HepG2 (cell line): ENCODE data around the gene DNPEP. TPM values are rescaled to one million over a fixed set of nuclear protein-coding genes. Genes with fewer than 3 reads are reported as not detected.

Source experiments
- ATAC-seq: fragments of 200-7000 bp; cut with Tn5 transposase; 3 replicates; pipeline ENCODE4 v1.9.1; 2020; ENCODE audit warnings: mild to moderate bottlenecking, moderate library complexity
- BruUV-seq: library from RNA; stranded (reverse); fragments of 400-500 nt; replicated peaks from 2 replicates; lab custom pipeline; 2021; lab: Mats Ljungman, UMichigan
- CTCF ChIA-PET: fragments of 300-600 bp; formaldehyde crosslinking; extraction: SDS; loops from one replicate; lab custom pipeline; 2021; ENCODE audit warnings: low total read pairs, inconsistent platforms, low intra/inter-chr PET ratio; lab: Yijun Ruan, JAX
- POLR2A ChIA-PET: fragments of 350-600 bp; sonication (Branson Sonifier 250); formaldehyde crosslinking; loops from one replicate; lab custom pipeline; 2020; ENCODE audit warnings: antibody characterized with exemption, inconsistent platforms; lab: Yijun Ruan, JAX
- DNase-seq: peaks from one replicate; pipeline ENCODE4 v3.0.0-alpha.2; 2015; ENCODE audit warnings: low spot score
- FAIRE-seq: peaks from 3 replicates; lab custom pipeline; 2011; peaks lifted over from hg19 to GRCh38; lab: Jason Lieb, UNC
- H2AFZ ChIP-seq: one replicate; pipeline ENCODE4 v1.6.1; 2011; ENCODE audit warnings: low read length, inconsistent platforms
- H3K27ac ChIP-seq: fragments of 300-600 bp; 3 replicates; pipeline ENCODE4 v1.8.0; 2011; ENCODE audit warnings: mixed run types, mild to moderate bottlenecking, mixed read lengths, low read length, inconsistent platforms; ENCODE audit not compliant: insufficient read depth; ENCODE audit errors: extremely low read length
- H3K27me3 ChIP-seq, 2 experiments: fragments of 200-600 bp in 1 of 2; 2 replicates in 1 of 2; 3 replicates in 1 of 2; pipeline versions ENCODE4 v1.6.0 to v1.8.0; 2011; ENCODE audit warnings: low read length in 2 of 2, mild to moderate bottlenecking in 2 of 2, moderate library complexity in 2 of 2, inconsistent platforms in 1 of 2; ENCODE audit not compliant: insufficient read depth in 2 of 2, control insufficient read depth in 1 of 2
- H3K36me3 ChIP-seq, 2 experiments: fragments of 200-600 bp in 1 of 2; replicated peaks in 1 of 2; 2 replicates in 1 of 2; 3 replicates in 1 of 2; pipeline versions ENCODE4 v1.5.1 to v1.8.0; 2011; ENCODE audit warnings: low read length in 2 of 2, inconsistent platforms in 1 of 2; ENCODE audit not compliant: insufficient read depth in 2 of 2, control insufficient read depth in 1 of 2
- H3K4me1 ChIP-seq: 2 replicates; pipeline ENCODE4 v1.5.1; 2012; ENCODE audit warnings: low read length, inconsistent platforms; ENCODE audit not compliant: insufficient read depth
- H3K4me2 ChIP-seq: 2 replicates; pipeline ENCODE4 v1.6.0; 2011; ENCODE audit warnings: low read depth, low read length, inconsistent platforms
- H3K4me3 ChIP-seq, 3 experiments: fragments of 200-600 bp in 1 of 3; sonication (generic), shearing (Covaris generic) in 1 of 3; replicated peaks in 1 of 3; 2 replicates each; pipeline ENCODE4 v1.5.1; 2011 to 2016; ENCODE audit warnings: low read length in 3 of 3, inconsistent platforms in 2 of 3, low read depth in 2 of 3, mild to moderate bottlenecking in 2 of 3, control low read depth in 1 of 3, mixed read lengths in 1 of 3; ENCODE audit not compliant: insufficient read depth in 1 of 3
- H3K79me2 ChIP-seq: one replicate; pipeline ENCODE4 v1.6.1; 2011; ENCODE audit warnings: low read length, inconsistent platforms; ENCODE audit not compliant: insufficient read depth
- H3K9ac ChIP-seq: 2 replicates; pipeline ENCODE4 v1.6.0; 2011; ENCODE audit warnings: mild to moderate bottlenecking, low read depth, low read length, inconsistent platforms; ENCODE audit not compliant: insufficient read depth
- H3K9me3 ChIP-seq: 2 replicates; pipeline ENCODE4 v1.5.1; 2012; ENCODE audit warnings: mild to moderate bottlenecking, low read length
- H4K20me1 ChIP-seq: 2 replicates; pipeline ENCODE4 v1.6.0; 2011; ENCODE audit warnings: inconsistent platforms, mild to moderate bottlenecking, low read length, moderate library complexity; ENCODE audit not compliant: insufficient read depth
- ARNTL ChIP-seq: sonication (generic); formaldehyde crosslinking; IDR thresholded peaks from 2 replicates; pipeline ENCODE4 v1.4.0; 2020; ENCODE audit warnings: mild to moderate bottlenecking, missing genetic modification reagents
- ASH2L ChIP-seq: fragments of 300-600, 200-600 bp; sonication (generic); IDR thresholded peaks from 2 replicates; pipeline ENCODE4 v1.7.0; 2017; ENCODE audit warnings: low read depth, mild to moderate bottlenecking, moderate library complexity, mixed read lengths, low read length; ENCODE audit not compliant: insufficient read length
- ISX ChIP-seq: sonication (generic); formaldehyde crosslinking; conservative IDR thresholded peaks from 2 replicates; pipeline ENCODE4 v1.5.0; 2020; ENCODE audit warnings: missing genetic modification reagents
- JUN ChIP-seq: sonication (generic); formaldehyde crosslinking; IDR thresholded peaks from 2 replicates; pipeline ENCODE4 v1.4.0; 2020; ENCODE audit warnings: mild to moderate bottlenecking, missing genetic modification reagents
- MLXIP ChIP-seq: sonication (generic); formaldehyde crosslinking; IDR thresholded peaks from 2 replicates; pipeline ENCODE4 v1.9.0; 2021; ENCODE audit warnings: missing genetic modification reagents, borderline replicate concordance
- PATZ1 ChIP-seq: sonication (generic); formaldehyde crosslinking; IDR thresholded peaks from 2 replicates; pipeline ENCODE4 v1.4.0; 2020; ENCODE audit warnings: missing genetic modification reagents
- SMARCC2 ChIP-seq: fragments of 450-650 bp; IDR thresholded peaks from 2 replicates; pipeline ENCODE4 v1.6.1; 2017; ENCODE audit warnings: antibody characterized with exemption, mild to moderate bottlenecking
- SOX5 ChIP-seq: IDR thresholded peaks from 2 replicates; pipeline ENCODE4 v1.6.1; 2016; ENCODE audit warnings: borderline replicate concordance
- THAP9 ChIP-seq: sonication (generic); formaldehyde crosslinking; IDR thresholded peaks from 2 replicates; pipeline ENCODE4; 2020; ENCODE audit warnings: missing genetic modification reagents, mild to moderate bottlenecking, borderline replicate concordance
- ZNF138 ChIP-seq: sonication (generic); formaldehyde crosslinking; IDR thresholded peaks from 2 replicates; pipeline ENCODE4 v1.5.0; 2020; ENCODE audit warnings: mild to moderate bottlenecking, low read depth, missing genetic modification reagents
- ZNF629 ChIP-seq: sonication (generic); formaldehyde crosslinking; conservative IDR thresholded peaks from 2 replicates; pipeline ENCODE4 v1.5.0; 2020; ENCODE audit warnings: missing genetic modification reagents
- ZNF768 ChIP-seq: sonication (generic); formaldehyde crosslinking; IDR thresholded peaks from 2 replicates; pipeline ENCODE4 v1.4.0; 2020; ENCODE audit warnings: missing genetic modification reagents
- in situ Hi-C: cut with HindIII; loops from 2 replicates; pipeline ENCODE4 v1.10.0; 2017; ENCODE audit warnings: low pct_unique_long_range_greater_than_20kb; ENCODE audit not compliant: extremely low pct_ligation_motif_present
- intact Hi-C: fragments of 100-400 bp; cut with micrococcal nuclease; formaldehyde crosslinking; loops from one replicate; pipeline ENCODE4 v1.10.0; 2022; ENCODE audit not compliant: unreplicated experiment
- polyA plus RNA-seq, 8 experiments: library from polyadenylated mRNA; depleted of rRNA in 3 of 8; stranded (reverse) in 7 of 8; unstranded in 1 of 8; fragments of >200 nt; fragmentation: Illumina TruSeq in 4 of 8; extraction: Trizol in 4 of 8; gene quantifications; 2 replicates each; pipeline versions ENCODE4 v1.2.1 to v1.2.3, GENCODE V29; 2011 to 2016; ENCODE audit warnings: low read depth in 4 of 8, missing spikeins in 1 of 8, mixed read lengths in 1 of 8; ENCODE audit not compliant: insufficient read depth in 1 of 8
- total RNA-seq, 5 experiments: library from RNA; depleted of rRNA; stranded (reverse); fragments of >200 nt; fragmentation: Illumina TruSeq; extraction: Trizol; gene quantifications; 2 replicates each; pipeline ENCODE4 v1.2.3, GENCODE V29; 2016; ENCODE audit warnings: low read depth in 1 of 5

Gene DNPEP
- total and polyA plus RNA-seq, 2 of the 13 experiments (the other 11 are each of a cell fraction or from before 2014, with no cell fraction given) = 104 to 109 TPM

GRCh38 chr2:219381448-219381847, 6.3 kb downstream of the DNPEP start (continued):
- TF ChIP-seq ARNTL (CRISPR knock-in tag) (no peak), JUN (no peak), ISX (CRISPR knock-in tag) (no peak), THAP9 (CRISPR knock-in tag) (no peak), MLXIP (no peak), ASH2L (no peak), SOX5 (no peak)

- TF ChIP-seq SMARCC2 (no peak), ZNF138 (CRISPR knock-in tag) (0 out of 2 replicates have a peak, but pooled peaks have one; percentile 50), PATZ1 (CRISPR knock-in tag) (peak; percentile 25; the same call in 1 of the 2 replicates), ZNF768 (CRISPR knock-in tag) (peak; percentile 65), ZNF629 (CRISPR knock-in tag) (peak; percentile 67)
- Histone ChIP-seq H2AFZ (no peak overlapping the region), H3K27me3 (no peaks in the 10 kb centered on the region), H3K4me2 (no peak overlapping the region), H3K9ac (no peak overlapping the region), H4K20me1 (0 out of 2 replicates have a peak, but pooled peaks cover 3% of the 10 kb centered on the region), H3K4me3 (no peak overlapping the region), H3K36me3 (peaks cover 35 to 61% of the 10 kb centered on the region in 2 experiments), H3K79me2 (no peaks in the 10 kb centered on the region), H3K9me3 (no peaks in the 10 kb centered on the region), H3K27ac (no peak overlapping the region), H3K4me1 (peaks cover 11% of the 10 kb centered on the region)
- ATAC-seq (no peak), FAIRE-seq (no peak), DNase-seq (no peak)
- CTCF ChIA-PET = no interaction called here
- BruUV-seq = no TSS peak
- POLR2A ChIA-PET = no interaction called here
- in situ Hi-C loops (no loop called here), intact Hi-C loops (no loop called here)
Measured at GRCh38 chr2:219380926-219381325, 6.8 kb downstream of the DNPEP start.
